Nephron (organoid): ENCODE data around the gene OR5A2.

Experiments
- H3K27ac Mint-ChIP-seq, 3 experiments: 2 replicates each; pipeline ENCODE4 v1.8.0; 2020; ENCODE audit warnings: mixed read lengths in 3 of 3, mild to moderate bottlenecking in 2 of 3, moderate library complexity in 1 of 3
- H3K27me3 Mint-ChIP-seq: 2 replicates; pipeline ENCODE4 v1.8.0; 2021; ENCODE audit warnings: low read depth, mild to moderate bottlenecking, moderate library complexity, mixed read lengths
- H3K36me3 Mint-ChIP-seq: 2 replicates; pipeline ENCODE4 v1.8.0; 2020; ENCODE audit warnings: low read depth, mixed read lengths
- H3K4me1 Mint-ChIP-seq: 2 replicates; pipeline ENCODE4 v1.8.0; 2020; ENCODE audit warnings: mixed read lengths
- H3K4me3 Mint-ChIP-seq, 3 experiments: 2 replicates each; pipeline ENCODE4 v1.8.0; 2020; ENCODE audit warnings: mild to moderate bottlenecking in 3 of 3, mixed read lengths in 3 of 3, moderate library complexity in 2 of 3
- H3K9me3 Mint-ChIP-seq: 2 replicates; pipeline ENCODE4 v1.8.0; 2020; ENCODE audit warnings: mixed read lengths
- TF ChIP-seq, protein P1 (sequence below), 3 experiments: fragments of 200-600 bp; sonication (generic); IDR thresholded peaks; one replicate each; pipeline ENCODE4 v1.5.0; 2021; ENCODE audit warnings: antibody characterized with exemption in 3 of 3; ENCODE audit not compliant: unreplicated experiment in 3 of 3

Gene OR5A2, protein sequence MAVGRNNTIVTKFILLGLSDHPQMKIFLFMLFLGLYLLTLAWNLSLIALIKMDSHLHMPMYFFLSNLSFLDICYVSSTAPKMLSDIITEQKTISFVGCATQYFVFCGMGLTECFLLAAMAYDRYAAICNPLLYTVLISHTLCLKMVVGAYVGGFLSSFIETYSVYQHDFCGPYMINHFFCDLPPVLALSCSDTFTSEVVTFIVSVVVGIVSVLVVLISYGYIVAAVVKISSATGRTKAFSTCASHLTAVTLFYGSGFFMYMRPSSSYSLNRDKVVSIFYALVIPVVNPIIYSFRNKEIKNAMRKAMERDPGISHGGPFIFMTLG

DNA sequence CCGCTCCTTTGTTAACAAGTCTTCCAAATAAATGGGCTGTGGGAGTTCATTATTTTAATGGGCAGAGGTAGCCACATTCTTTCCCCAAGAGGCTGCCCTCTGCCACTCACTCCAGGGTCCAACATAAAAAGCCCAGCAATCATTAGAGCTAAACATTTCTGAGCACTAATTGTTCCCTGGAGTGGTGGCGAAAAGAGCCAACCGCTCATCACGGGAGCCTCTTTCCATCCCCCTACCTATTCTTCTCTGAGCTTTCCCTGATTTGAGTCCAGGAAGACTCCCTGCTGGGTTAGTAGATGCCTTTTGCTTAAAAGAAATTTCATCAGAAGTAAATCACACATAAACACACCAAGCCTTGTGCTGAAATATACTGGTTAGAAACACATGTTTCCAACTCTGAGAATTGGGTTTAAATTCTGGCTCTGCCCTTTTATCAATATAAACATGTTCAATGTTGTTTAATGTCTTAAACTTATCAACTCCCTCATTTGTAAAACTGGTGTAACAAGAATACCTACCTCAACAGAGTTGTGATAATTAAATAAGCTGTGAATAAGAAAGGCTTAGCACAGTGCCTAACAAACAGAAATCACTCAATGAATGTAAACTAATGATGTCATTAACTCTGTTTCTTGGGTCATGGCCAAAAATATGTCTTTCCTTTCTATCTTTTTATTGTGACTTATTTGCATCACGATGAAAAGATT lies at the start of gene OR5A2:
OR5A2 (minus strand) TSS at position 53 of the 707 bp plus-strand sequence. CDS start 3,460 bp downstream, outside the sequence.
- TF ChIP-seq, protein P1, sequence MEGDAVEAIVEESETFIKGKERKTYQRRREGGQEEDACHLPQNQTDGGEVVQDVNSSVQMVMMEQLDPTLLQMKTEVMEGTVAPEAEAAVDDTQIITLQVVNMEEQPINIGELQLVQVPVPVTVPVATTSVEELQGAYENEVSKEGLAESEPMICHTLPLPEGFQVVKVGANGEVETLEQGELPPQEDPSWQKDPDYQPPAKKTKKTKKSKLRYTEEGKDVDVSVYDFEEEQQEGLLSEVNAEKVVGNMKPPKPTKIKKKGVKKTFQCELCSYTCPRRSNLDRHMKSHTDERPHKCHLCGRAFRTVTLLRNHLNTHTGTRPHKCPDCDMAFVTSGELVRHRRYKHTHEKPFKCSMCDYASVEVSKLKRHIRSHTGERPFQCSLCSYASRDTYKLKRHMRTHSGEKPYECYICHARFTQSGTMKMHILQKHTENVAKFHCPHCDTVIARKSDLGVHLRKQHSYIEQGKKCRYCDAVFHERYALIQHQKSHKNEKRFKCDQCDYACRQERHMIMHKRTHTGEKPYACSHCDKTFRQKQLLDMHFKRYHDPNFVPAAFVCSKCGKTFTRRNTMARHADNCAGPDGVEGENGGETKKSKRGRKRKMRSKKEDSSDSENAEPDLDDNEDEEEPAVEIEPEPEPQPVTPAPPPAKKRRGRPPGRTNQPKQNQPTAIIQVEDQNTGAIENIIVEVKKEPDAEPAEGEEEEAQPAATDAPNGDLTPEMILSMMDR (IDR thresholded peaks at IDR 0.05; ENCODE audit: unreplicated experiment in 3 of 3) = no peak
- peaks cover 3% of the 10 kb centered on the region for H3K27me3 Mint-ChIP-seq
- no peaks in the 10 kb centered on the region for H3K4me1 Mint-ChIP-seq
- H3K36me3 Mint-ChIP-seq = no peaks in the 10 kb centered on the region
- no peak within 1 kb of the TSS for H3K4me3 Mint-ChIP-seq
- no peak within 1 kb of the TSS for H3K27ac Mint-ChIP-seq
- H3K9me3 Mint-ChIP-seq = no peaks in the 10 kb centered on the region

DNA sequence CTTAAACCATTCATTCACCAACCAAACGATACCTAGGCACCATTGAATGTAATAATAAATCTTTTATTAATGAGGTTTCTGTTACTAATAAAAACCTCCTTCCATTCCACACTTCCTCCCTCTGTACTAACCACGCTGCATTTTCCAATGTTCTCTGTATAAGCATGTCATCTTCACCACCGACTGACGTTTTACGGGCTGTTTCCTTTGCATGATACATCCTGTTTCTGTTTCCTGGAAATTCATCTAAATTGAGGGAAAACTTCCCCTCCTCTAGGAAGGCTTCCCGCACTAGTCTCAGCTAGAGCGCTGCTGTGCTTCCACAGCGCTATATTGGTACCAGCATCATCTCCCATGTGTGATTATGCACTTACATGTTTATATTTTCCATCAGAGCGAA lies 49.0 kb upstream of the OR5A2 start:
- Mint-ChIP-seq H3K4me1 (no peaks in the 10 kb centered on the region), H3K27me3 (no peaks in the 10 kb centered on the region), H3K36me3 (no peaks in the 10 kb centered on the region), H3K27ac (no peak overlapping the region), H3K9me3 (no peaks in the 10 kb centered on the region), H3K4me3 (no peak overlapping the region)
- TF ChIP-seq, protein P1 (IDR thresholded peaks at IDR 0.05; ENCODE audit: unreplicated experiment in 3 of 3) = no peak

DNA sequence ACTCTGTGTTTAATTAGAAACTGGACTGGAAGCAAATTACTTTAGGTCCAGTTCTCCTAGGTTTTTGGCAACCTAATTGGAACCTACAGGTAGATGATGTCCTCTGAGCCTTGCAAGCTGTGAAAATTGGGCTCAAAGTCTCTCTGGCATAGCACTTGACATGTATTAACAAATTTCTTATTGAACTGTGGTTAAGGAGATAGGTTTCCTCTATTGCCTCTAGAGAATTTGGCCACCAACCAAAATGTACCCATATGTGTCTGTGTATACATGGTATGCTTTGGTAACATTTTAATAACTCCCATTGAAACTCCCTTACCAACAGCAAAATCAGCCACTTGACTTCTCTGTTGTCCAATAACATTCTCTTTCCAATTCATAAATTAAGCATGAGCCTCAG lies 46.8 kb upstream of the OR5A2 start, which contains the start of gene OR4D10:
OR4D10 (plus strand) TSS at position 301 of the 400 bp plus-strand sequence. CDS start 4,115 bp downstream, outside the sequence.
- Mint-ChIP-seq H3K36me3 (no peaks in the 10 kb centered on the region), H3K9me3 (no peaks in the 10 kb centered on the region), H3K4me3 (no peak within 1 kb of the TSS), H3K4me1 (no peaks in the 10 kb centered on the region), H3K27me3 (no peaks in the 10 kb centered on the region), H3K27ac (no peak within 1 kb of the TSS)
- TF ChIP-seq, protein P1 (IDR thresholded peaks at IDR 0.05; ENCODE audit: unreplicated experiment in 3 of 3) = no peak

DNA sequence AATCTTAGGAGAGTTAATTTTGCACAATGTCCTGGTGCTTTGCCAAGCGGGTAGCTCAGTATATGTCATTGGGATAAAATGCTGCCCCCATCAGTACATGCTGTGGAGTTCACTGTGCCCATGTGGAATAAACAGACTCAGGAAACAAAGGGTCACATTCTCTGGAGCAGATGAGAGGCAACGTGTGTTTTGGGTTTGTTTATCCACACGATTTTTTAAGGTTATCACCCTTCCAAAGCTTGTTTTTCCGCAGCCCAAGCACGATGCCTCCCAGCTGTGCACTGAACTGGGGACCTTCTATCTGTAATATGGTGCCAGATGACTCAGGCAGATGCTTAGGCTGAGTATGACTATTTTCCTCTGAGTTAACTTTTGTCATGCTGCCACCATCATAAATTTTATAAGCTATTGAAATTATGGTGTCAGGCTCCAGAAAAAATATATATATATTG lies 37.0 kb upstream of the OR5A2 start:
- Mint-ChIP-seq H3K4me1 (peaks cover 11% of the 10 kb centered on the region), H3K27ac (peak overlapping the region in 2 of 3 experiments; percentile 38 to 39), H3K9me3 (no peaks in the 10 kb centered on the region), H3K4me3 (no peak overlapping the region), H3K27me3 (no peaks in the 10 kb centered on the region), H3K36me3 (no peaks in the 10 kb centered on the region)
- TF ChIP-seq, protein P1 (IDR thresholded peaks at IDR 0.05; ENCODE audit: unreplicated experiment in 3 of 3) = no peak

DNA sequence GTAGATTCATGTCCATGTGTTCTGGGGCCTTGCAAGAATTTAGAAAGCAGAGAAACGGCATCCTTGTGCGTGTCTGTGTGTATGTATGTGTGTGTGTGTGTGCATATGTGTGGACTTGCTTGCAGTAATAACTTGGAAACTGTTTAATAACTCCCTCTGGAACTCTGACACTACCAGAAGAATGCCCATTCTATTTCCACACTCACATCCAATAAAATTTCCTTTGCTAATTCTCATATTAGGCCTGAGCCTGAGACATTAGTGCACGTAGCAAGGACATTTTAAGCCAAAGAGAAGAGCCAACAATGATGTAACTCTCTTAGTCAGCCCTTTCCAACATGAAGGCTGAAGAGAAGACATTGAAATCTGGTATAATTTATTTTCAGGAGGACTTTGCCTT lies 33.7 kb upstream of the OR5A2 start:
- TF ChIP-seq, protein P1 (IDR thresholded peaks at IDR 0.05; ENCODE audit: unreplicated experiment in 3 of 3) = no peak
- H3K9me3 Mint-ChIP-seq = no peaks in the 10 kb centered on the region

More for the DNA sequence above, 33.7 kb upstream of the OR5A2 start:
- Mint-ChIP-seq H3K36me3 (no peaks in the 10 kb centered on the region), H3K27ac (no peak overlapping the region), H3K4me3 (no peak overlapping the region), H3K27me3 (no peaks in the 10 kb centered on the region), H3K4me1 (peaks cover 11% of the 10 kb centered on the region)
